Immature natural killer cell (primary cell): ENCODE data around the gene AFAP1L2. TPM values are rescaled to one million over a fixed set of nuclear protein-coding genes. Genes with fewer than 3 reads are reported as not detected.

Source experiments
- DNase-seq, 3 donors: peaks; one replicate each; pipeline ENCODE4 v3.0.0; 2022; ENCODE audit warnings: mixed read lengths in 1 of 3
- H3K27ac Mint-ChIP-seq, 6 donors: one replicate each; pipeline ENCODE4 v1.8.0; 2020; ENCODE audit warnings: mixed read lengths in 6 of 6, mild to moderate bottlenecking in 5 of 6, inconsistent platforms in 4 of 6, moderate library complexity in 3 of 6
- H3K27me3 Mint-ChIP-seq, 3 donors: one replicate each; pipeline ENCODE4 v1.8.0; 2020 to 2021; ENCODE audit warnings: low read depth in 3 of 3, mild to moderate bottlenecking in 3 of 3, mixed read lengths in 3 of 3, moderate library complexity in 3 of 3, inconsistent platforms in 1 of 3
- H3K36me3 Mint-ChIP-seq, 3 donors: one replicate each; pipeline ENCODE4 v1.8.0; 2020; ENCODE audit warnings: mixed read lengths in 3 of 3, inconsistent platforms in 2 of 3, mild to moderate bottlenecking in 2 of 3
- H3K4me1 Mint-ChIP-seq, 2 donors: one replicate each; pipeline ENCODE4 v1.8.0; 2020; ENCODE audit warnings: inconsistent platforms in 2 of 2, mild to moderate bottlenecking in 2 of 2, mixed read lengths in 2 of 2, moderate library complexity in 1 of 2
- H3K4me3 Mint-ChIP-seq, 5 donors: one replicate each; pipeline ENCODE4 v1.8.0; 2020; ENCODE audit warnings: mild to moderate bottlenecking in 5 of 5, mixed read lengths in 5 of 5, inconsistent platforms in 3 of 5, moderate library complexity in 3 of 5
- H3K9me3 Mint-ChIP-seq, 6 donors: one replicate each; pipeline ENCODE4 v1.8.0; 2020; ENCODE audit warnings: mild to moderate bottlenecking in 6 of 6, mixed read lengths in 6 of 6, inconsistent platforms in 4 of 6, moderate library complexity in 3 of 6
- polyA plus RNA-seq, 3 donors: library from polyadenylated mRNA; unstranded; fragments of 300-500 nt; fragmentation: Illumina TruSeq; gene quantifications; one replicate each; pipeline ENCODE4 v1.2.3, GENCODE V29; 2021

AFAP1L2 gene
- polyA plus RNA-seq, 3 donors from 2014 or later: 0.61 to 2.0 (median 1.2) TPM

DNA sequence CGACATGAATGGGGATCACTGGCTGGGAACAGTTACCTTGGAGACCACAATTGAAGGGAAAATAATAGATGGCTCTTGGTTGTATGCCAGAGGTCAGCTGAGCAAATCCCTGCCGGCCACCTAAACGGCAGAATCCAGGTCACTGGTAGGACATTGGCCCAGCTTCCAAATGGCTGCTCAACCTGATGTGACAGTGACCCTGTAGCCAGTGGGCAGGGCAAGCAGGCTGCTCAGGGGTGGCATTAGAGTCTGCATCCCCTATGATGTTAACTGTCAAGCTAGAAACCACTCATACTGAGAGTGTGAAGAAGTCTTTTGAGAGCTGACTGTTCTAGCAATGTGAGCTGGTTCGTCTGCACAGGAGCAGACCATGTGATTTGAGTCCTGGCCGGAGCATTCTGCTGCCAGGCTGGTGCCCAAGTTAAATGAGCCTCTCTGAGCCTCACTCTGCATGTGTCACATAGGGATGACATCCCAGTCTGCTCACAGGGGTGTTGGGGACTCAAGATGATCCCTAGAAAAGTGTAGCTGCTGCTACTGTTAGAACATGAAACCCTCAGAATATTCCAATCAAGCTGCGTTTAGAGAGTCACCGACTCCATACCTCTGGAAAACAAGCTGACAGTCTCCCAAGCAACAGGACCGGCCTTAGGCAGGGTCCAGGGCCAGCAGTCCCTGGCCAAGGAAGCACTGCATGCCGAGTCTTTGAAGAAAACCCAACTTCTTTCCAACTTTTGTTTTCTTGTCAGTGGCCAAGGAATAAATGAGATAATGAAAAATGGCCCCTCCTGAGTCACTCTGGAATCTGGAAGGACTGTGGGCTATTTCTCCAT is 95.6 kb downstream of the AFAP1L2 start:
- no peak for DNase-seq
- H3K27ac Mint-ChIP-seq: no peak overlapping the region
- no peak overlapping the region for H3K4me3 Mint-ChIP-seq
- peaks cover 8 to 10% of the 10 kb centered on the region in 2 donors for H3K4me1 Mint-ChIP-seq
- no peaks in the 10 kb centered on the region for H3K36me3 Mint-ChIP-seq
- H3K9me3 Mint-ChIP-seq: no peaks in the 10 kb centered on the region
- peaks cover 2 to 6% (median 6%) of the 10 kb centered on the region in 3 donors for H3K27me3 Mint-ChIP-seq

DNA sequence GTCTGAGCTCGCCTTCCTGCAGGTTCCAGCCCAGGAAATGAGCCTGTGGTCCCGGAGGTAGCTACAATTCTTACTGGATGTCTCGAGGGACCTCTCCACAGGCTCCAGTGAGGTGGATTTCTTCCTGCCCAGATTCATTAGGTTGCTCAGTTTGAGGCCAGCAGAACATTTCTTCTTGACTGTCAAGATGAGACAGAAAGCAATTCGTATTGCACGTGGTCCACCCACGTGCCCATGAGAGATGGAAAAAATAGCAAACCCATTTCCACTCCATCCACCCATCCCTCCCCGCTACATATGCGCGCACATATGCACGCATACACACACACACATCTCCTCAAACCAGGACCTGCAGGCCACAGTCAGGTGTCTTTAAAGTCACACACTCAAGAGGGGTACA is 96.6 kb downstream of the AFAP1L2 start:
- DNase-seq: no peak
- peaks cover 2 to 6% (median 6%) of the 10 kb centered on the region in 3 donors for H3K27me3 Mint-ChIP-seq
- no peaks in the 10 kb centered on the region for H3K9me3 Mint-ChIP-seq
- H3K27ac Mint-ChIP-seq: no peak overlapping the region
- peaks cover 9 to 12% of the 10 kb centered on the region in 2 donors for H3K4me1 Mint-ChIP-seq
- H3K36me3 Mint-ChIP-seq: no peaks in the 10 kb centered on the region
- peak overlapping the region in 1 of 5 donors; percentile 33 for H3K4me3 Mint-ChIP-seq

DNA sequence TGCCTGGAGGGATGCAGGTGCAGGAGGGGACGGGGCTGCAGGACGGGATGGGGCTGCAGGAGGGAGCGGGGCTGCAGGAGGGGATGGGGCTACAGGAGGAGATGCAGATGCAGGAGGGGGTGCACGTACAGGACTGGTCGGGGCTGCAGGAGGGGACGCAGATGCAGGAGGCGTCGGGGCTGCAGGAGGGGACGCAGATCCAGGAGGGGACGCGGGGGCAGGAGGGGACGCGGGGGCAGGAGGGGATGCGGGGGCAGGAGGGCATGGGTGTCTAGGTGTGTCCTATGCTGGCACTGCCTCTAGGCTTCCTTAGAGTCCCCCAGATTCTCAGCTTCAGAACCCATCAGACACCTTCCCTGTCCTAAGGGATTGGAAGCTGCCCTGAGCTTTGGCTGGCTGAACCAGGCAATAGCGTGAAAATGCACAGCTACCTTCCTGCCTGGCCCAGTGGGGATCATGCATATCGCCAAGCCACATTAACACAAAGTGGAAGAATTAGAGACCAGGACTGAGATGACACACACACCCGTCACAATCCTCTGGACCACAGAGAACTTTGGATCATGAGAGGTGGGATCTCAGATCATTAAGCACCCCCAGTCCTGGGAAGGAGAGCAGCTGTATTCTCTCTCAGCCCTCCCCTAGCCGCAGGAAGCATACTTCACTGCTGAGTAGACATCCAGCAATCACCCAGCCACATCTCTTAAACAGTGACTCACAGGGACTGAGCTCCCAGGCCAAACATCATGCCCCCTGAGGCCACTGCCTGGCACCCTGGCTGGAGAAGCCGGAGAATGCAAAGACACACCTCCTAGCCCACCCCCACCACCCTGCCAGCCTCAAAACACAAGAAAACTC is 98.0 kb downstream of the AFAP1L2 start:
- no peaks in the 10 kb centered on the region for H3K9me3 Mint-ChIP-seq
- H3K4me1 Mint-ChIP-seq: peaks cover 9 to 12% of the 10 kb centered on the region in 2 donors
- no peaks in the 10 kb centered on the region for H3K36me3 Mint-ChIP-seq
- peaks cover 2 to 6% (median 4%) of the 10 kb centered on the region in 3 donors for H3K27me3 Mint-ChIP-seq
- no peak for DNase-seq
- H3K4me3 Mint-ChIP-seq: peak overlapping the region in 3 of 5 donors; percentile 13 to 65 (median 44)
- no peak overlapping the region for H3K27ac Mint-ChIP-seq

DNA sequence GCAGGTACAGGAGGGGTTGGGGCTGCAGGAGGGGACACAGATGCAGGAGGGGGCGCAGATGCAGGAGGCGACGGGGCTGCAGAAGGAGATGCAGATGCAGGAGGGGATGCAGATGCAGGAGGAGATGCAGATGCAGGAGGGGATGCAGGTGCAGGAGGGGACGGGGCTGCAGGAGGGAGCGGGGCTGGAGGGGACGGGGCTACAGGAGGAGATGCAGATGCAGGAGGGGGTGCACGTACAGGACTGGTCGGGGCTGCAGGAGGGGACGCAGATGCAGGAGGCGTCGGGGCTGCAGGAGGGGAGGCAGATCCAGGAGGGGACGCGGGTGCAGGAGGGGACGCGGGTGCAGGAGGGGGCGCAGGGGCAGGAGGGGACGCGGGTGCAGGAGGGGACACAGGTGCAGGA is 98.8 kb downstream of the AFAP1L2 start:
- DNase-seq: no peak
- Mint-ChIP-seq H3K4me3 (peak overlapping the region; percentile 86 to 95 (median 90)), H3K27me3 (peaks cover 2 to 4% (median 4%) of the 10 kb centered on the region in 3 donors), H3K9me3 (no peaks in the 10 kb centered on the region), H3K36me3 (no peaks in the 10 kb centered on the region), H3K4me1 (peaks cover 9 to 12% of the 10 kb centered on the region in 2 donors), H3K27ac (no peak overlapping the region)

DNA sequence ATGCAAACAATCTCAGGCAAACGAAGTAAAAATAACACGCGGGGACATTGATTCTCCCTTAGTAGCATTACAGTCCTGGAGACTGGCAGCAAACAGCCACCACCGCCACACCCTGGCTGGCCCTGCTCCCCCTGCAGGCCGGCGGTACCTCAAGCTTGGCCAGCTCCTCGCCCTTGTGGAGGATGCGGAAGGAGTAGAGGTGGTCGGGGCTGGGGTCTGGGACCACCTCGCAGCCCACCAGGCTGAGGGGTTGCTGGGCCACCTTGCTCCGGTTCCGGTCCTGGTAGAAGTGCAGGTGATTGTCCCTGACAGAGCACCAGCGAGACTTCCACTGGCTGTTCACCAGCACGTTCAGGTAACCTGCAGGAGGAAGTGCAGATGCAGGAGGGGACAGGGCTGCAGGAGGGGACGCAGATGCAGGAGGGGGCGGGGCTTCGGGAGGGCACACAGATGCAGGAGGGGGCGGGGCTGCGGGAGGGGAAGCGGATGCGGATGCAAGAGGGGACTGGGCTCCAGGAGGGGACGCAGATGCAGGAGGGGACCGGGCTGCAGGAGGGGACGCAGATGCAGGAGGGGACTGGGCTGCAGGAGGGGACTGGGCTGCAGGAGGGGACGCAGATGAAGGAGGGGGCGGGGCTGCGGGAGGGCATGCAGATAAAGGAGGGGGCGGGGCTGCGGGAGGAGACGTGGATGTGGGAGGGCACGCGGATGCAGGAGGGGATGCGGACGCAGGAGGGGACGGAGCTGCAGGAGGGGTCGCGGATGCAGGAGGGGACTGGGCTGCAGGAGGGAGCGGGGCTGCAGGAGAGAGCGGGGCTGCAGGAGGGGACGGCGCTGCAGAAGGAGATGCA is 99.5 kb downstream of the AFAP1L2 start:
- Mint-ChIP-seq H3K4me1 (peaks cover 9 to 12% of the 10 kb centered on the region in 2 donors), H3K4me3 (peak overlapping the region; percentile 86 to 95 (median 90)), H3K27me3 (peaks cover 2 to 4% (median 4%) of the 10 kb centered on the region in 3 donors), H3K27ac (peak overlapping the region; percentile 20 to 65 (median 54)), H3K36me3 (peaks cover 0 to 3% (median 0%) of the 10 kb centered on the region in 3 donors), H3K9me3 (no peaks in the 10 kb centered on the region)
- DNase-seq: peak; percentile 34 to 54 (median 45)

DNA sequence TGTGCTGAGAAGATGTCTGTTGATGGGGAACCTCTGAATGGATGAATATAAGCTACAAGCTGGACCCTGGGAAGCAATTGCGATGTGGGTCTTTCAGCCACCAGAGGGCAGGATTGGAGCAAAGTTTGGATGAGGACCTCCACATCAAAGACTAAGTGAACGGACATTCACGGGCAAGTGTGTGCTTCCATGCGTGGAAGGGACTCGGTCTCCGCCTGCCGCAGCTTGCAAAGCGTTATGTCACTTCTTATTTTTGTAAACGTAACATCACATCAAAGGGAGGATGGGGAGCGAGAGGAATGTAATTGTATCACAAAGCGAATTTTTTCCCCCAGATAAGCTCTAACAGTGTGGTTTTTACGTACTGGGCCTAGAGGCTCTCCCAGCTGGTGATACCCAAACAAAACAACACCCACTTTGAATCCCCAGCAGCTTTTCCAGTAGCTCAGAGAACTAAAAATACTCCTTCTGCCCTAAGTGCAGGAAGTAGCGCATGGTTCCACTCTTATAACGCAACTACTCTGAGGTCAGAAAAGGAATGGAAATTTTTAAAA is 100.2 kb downstream of the AFAP1L2 start:
- Mint-ChIP-seq H3K27me3 (peaks cover 2 to 4% (median 4%) of the 10 kb centered on the region in 3 donors), H3K9me3 (no peaks in the 10 kb centered on the region), H3K4me1 (peaks cover 9 to 12% of the 10 kb centered on the region in 2 donors), H3K4me3 (peak overlapping the region; percentile 86 to 95 (median 90)), H3K27ac (peak overlapping the region; percentile 20 to 65 (median 54)), H3K36me3 (peaks cover 0 to 8% (median 5%) of the 10 kb centered on the region in 3 donors)
- DNase-seq: peak; percentile 60 to 68 (median 67)

DNA sequence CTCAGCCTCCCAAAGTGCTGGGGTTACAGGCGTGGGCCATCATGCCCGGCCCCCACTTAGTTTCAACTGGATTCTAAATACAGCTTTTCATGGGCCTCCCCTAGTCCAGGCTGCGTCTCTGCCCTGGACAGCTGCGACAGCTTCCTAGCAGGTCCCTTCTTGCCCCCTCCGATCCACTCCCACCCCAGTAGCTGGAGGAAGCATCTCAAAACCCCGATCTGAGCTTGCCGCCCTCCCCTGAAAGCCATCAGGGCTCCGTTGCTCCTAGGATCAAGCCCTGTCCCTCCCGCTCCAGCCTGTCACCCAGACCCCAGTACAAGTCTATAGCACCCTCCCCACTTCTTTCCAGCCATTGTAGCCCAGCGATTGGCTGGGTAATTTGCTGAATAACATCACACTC is 100.7 kb downstream of the AFAP1L2 start:
- DNase-seq: no peak
- H3K4me3 Mint-ChIP-seq: peak overlapping the region in 4 of 5 donors; percentile 89 to 95 (median 91)
- H3K9me3 Mint-ChIP-seq: no peaks in the 10 kb centered on the region
- H3K4me1 Mint-ChIP-seq: peaks cover 9 to 12% of the 10 kb centered on the region in 2 donors
- H3K27me3 Mint-ChIP-seq: peaks cover 2 to 4% (median 4%) of the 10 kb centered on the region in 3 donors
- peaks cover 0 to 8% (median 6%) of the 10 kb centered on the region in 3 donors for H3K36me3 Mint-ChIP-seq
- no peak overlapping the region for H3K27ac Mint-ChIP-seq

DNA sequence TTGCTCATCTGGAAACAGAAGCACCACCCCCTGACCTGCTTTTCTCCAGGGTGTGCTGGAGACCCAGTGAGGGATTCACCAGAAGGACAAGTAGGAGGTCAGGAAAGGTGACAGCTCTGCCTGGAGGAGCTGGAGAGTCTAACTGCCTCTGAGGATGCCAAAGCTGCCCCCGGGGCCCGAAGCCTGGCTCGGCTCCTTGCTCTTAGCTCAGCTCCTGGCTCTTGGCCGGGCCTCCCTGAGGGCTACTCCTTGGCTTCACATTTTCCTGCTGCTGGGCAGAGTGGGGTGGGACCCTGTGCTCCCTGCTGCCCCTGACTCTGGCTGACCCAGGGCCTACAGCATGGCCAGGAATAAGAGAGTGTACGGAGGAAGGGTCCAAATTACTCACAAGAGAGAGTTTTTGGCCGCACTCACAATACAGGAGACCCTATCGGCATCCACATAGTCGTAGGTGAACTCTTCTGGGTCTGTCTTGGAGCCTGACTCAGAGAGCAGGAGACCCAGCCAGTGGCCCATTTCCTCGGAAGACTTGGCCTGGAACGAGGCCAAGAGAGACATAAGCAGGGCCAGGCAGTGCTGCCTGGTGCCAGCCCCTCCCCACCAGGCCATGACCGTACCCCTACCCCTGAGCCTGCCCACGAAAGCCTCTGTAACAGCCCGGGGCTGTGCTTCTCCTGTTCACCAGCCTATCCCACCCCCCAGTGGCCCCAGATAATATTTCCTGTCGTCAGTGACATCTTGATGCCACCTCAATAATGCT is 102.2 kb downstream of the AFAP1L2 start:
- H3K27ac Mint-ChIP-seq: no peak overlapping the region
- H3K9me3 Mint-ChIP-seq: peaks cover 0 to 1% (median 0%) of the 10 kb centered on the region in 6 donors
- DNase-seq: no peak
- no peak overlapping the region for H3K4me3 Mint-ChIP-seq
- H3K36me3 Mint-ChIP-seq: peaks cover 4 to 15% (median 13%) of the 10 kb centered on the region in 3 donors
- H3K4me1 Mint-ChIP-seq: peaks cover 9 to 12% of the 10 kb centered on the region in 2 donors
- H3K27me3 Mint-ChIP-seq: peaks cover 2 to 4% (median 2%) of the 10 kb centered on the region in 3 donors

DNA sequence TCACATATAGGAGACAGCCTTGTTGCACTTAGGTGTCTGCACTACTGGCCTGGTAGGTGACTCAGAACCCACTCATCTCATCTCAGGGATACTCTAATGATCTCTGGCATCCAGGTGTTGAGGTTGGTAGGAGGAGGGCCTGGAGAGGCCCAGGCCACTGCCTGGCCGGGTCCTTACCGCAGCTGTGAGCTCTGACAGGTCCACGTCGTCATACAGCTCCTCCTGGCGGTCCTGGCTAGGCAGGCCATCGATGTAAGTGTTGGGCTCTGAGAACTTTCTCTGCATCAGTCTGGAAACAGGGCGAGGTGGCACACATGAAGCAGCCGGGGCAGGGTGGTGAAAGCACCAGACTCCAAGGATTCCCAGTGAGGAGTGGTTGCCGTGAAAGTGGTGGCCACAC is 103.1 kb downstream of the AFAP1L2 start:
- Mint-ChIP-seq H3K27me3 (peaks cover 0 to 4% (median 2%) of the 10 kb centered on the region in 3 donors), H3K36me3 (peaks cover 8 to 24% (median 21%) of the 10 kb centered on the region in 3 donors), H3K9me3 (peaks cover 0 to 3% (median under 1%) of the 10 kb centered on the region in 6 donors), H3K4me1 (peaks cover 9 to 12% of the 10 kb centered on the region in 2 donors), H3K4me3 (no peak overlapping the region), H3K27ac (no peak overlapping the region)
- no peak for DNase-seq

DNA sequence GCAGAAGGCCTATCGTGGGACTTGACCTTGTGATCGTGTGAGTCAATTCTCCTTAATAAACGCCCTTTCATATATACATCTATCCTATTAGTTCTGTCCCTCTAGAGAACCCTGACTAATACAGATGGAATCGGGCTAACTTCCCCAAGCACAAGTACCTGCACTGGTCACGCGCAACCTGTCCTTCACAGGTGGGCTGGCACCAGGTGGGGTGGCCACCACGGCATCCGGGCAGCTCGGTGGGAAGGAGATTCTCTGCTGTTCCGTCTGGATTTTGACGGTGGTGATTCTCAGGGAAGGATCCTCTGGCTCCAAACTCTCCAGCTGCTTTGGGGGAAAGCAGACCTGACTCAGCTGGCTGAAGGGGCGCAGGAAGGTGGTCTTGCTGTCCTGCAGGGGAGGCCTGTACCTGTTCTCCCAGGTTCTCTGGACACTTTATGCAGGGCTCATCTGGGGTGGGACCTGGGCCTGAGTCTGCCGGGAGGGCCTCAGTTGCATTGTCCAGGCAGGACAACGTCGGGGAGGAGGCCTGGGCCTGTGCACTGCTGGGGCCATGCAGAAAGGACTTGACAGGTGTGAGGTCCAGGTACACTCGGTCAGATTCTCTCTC is 104.2 kb downstream of the AFAP1L2 start:
- H3K27me3 Mint-ChIP-seq: peaks cover 0 to 4% (median 2%) of the 10 kb centered on the region in 3 donors
- no peak overlapping the region for H3K4me3 Mint-ChIP-seq
- peaks cover 19 to 34% (median 31%) of the 10 kb centered on the region in 3 donors for H3K36me3 Mint-ChIP-seq
- DNase-seq: no peak
- peaks cover 9 to 12% of the 10 kb centered on the region in 2 donors for H3K4me1 Mint-ChIP-seq
- H3K27ac Mint-ChIP-seq: no peak overlapping the region
- H3K9me3 Mint-ChIP-seq: peaks cover 6 to 13% (median 10%) of the 10 kb centered on the region in 6 donors

DNA sequence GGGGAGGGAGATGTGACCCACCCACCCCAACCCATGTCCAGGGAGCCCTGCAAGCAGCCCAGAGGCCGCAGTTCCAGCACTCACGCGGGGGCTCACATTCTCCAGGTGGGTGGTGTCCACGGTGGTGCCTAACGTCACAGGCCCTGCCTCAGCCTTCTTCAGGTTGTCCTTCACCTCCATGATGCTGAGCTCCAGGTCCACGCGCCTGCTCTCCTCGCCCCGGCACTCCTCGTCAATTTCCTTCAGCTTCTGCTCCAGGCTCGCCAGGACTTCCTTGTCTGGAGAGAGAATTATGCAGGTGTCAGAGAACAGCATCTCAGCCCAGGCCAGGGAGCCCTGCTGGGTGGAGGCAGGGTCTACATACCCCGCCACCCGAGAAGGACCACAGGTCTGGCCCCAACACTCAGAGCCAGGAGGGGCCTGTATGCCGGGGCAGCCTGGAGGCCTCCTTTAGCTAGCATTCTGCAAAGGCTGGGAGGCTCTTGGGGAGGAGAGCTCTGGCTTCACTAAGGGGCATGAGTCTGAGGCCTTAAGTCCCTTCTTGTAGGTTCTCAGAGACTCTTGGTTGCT is 107.1 kb downstream of the AFAP1L2 start:
- peaks cover 8 to 20% (median 14%) of the 10 kb centered on the region in 6 donors for H3K9me3 Mint-ChIP-seq
- DNase-seq: no peak

More for the DNA sequence above, 107.1 kb downstream of the AFAP1L2 start:
- H3K27ac Mint-ChIP-seq: no peak overlapping the region
- no peaks in the 10 kb centered on the region for H3K4me1 Mint-ChIP-seq
- H3K36me3 Mint-ChIP-seq: peaks cover 27 to 44% (median 39%) of the 10 kb centered on the region in 3 donors
- H3K4me3 Mint-ChIP-seq: no peak overlapping the region
- H3K27me3 Mint-ChIP-seq: peaks cover 0 to under 1% (median 0%) of the 10 kb centered on the region in 3 donors
